GM19035 (cell line): Measurements from ENCODE around the gene RSAD1.

Experiments
- ATAC-seq: cut with Tn5 transposase; IDR thresholded peaks from one replicate; pipeline ENCODE4 v1.9.1; 2021; ENCODE audit not compliant: unreplicated experiment

RSAD1 gene

GRCh38 chr17:50517011-50517410 is 38.4 kb downstream of the RSAD1 start:
- no peak for ATAC-seq

GRCh38 chr17:50517504-50518383 is 39.1 kb downstream of the RSAD1 start:
- no peak for ATAC-seq

GRCh38 chr17:50518384-50519023 is 39.8 kb downstream of the RSAD1 start:
- ATAC-seq = no peak

- no peak for ATAC-seq
Observed at GRCh38 chr17:50519141-50519834, 40.6 kb downstream of the RSAD1 start.

GRCh38 chr17:50520483-50520882 is 41.8 kb downstream of the RSAD1 start:
- no peak for ATAC-seq

- no peak for ATAC-seq
Observed at GRCh38 chr17:50521514-50521913, 42.9 kb downstream of the RSAD1 start.

GRCh38 chr17:50522766-50523165 is 44.1 kb downstream of the RSAD1 start:
- no peak for ATAC-seq

GRCh38 chr17:50523208-50523607 is 44.5 kb downstream of the RSAD1 start:
- no peak for ATAC-seq

GRCh38 chr17:50524838-50525237 is 46.2 kb downstream of the RSAD1 start:
- no peak for ATAC-seq

GRCh38 chr17:50527155-50527762 is 48.6 kb downstream of the RSAD1 start:
- ATAC-seq = no peak

GRCh38 chr17:50527949-50528474 is 49.4 kb downstream of the RSAD1 start:
- no peak for ATAC-seq

- no peak for ATAC-seq
Observed at GRCh38 chr17:50529849-50530248, 51.2 kb downstream of the RSAD1 start.

- ATAC-seq = no peak
Observed at GRCh38 chr17:50531428-50532025, 52.9 kb downstream of the RSAD1 start.

- ATAC-seq = no peak
Observed at GRCh38 chr17:50532452-50533024, 53.9 kb downstream of the RSAD1 start, which contains the start of gene EPN3. EPN3 (plus strand) TSS chr17:50532735; CDS start chr17:50536557, 3,822 bp downstream.

- no peak for ATAC-seq
Observed at GRCh38 chr17:50533185-50533584, 54.5 kb downstream of the RSAD1 start.

GRCh38 chr17:50533720-50534148 is 55.1 kb downstream of the RSAD1 start:
- no peak for ATAC-seq

GRCh38 chr17:50534222-50534978 is 55.7 kb downstream of the RSAD1 start:
- ATAC-seq = no peak

- no peak for ATAC-seq
Observed at GRCh38 chr17:50534979-50535326, 56.3 kb downstream of the RSAD1 start.

GRCh38 chr17:50535407-50535806 is 56.7 kb downstream of the RSAD1 start:
- ATAC-seq = no peak
